Ammon's horn (tissue), 1 donor: ENCODE data around the gene TOM1L1.
A peak's percentile ranks its signal among the peaks of the same experiment; 100 is the strongest.

Source experiments
- DNase-seq: peaks from one replicate; pipeline ENCODE4 v3.0.0-alpha.2; 2016; ENCODE audit warnings: low spot score

TOM1L1 gene

DNA sequence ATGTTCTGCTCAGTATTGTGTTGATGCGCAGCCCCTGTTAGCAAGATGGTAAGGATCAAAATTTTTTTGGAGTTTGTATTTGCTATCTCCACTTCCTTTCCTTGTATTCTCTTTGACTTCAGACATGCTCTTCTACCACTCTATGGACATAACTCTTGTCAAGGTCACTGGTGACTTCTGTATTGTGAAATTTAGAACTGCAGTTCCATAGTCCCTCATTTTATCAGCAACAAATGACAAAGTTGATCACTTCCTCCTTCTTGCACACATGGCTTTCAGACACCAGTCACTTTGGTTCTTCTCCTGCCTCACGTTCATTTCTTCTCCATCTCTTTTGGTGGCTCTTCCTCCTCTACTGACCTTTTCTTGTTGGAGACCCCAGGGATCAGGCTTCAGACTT is 46.7 kb downstream of the TOM1L1 start:
- DNase-seq: no peak

DNA sequence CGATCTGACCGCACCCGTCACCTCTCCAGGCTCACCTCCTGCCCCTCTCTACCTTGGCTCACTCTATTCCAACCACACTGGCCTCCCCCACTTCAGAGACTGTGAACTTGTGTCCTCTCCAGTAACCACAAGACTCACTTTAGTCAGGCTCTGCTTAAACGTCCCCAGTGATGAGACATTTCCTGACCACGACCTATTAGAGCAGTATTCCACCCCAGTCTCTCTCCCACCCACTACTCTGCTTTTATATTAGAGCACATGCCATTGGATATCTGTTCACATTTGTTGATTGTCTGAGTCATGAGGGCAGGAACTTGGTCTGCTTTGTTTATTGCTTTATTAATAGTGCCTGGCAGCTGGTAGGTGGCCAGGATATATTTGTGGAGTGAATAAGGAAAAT is 47.7 kb downstream of the TOM1L1 start:
- DNase-seq: no peak

GRCh38 chr17:54950116-54950515 is 49.5 kb downstream of the TOM1L1 start:
- DNase-seq: no peak

- no peak for DNase-seq
These were observed 50.6 kb downstream of the TOM1L1 start for GRCh38 chr17:54951286-54951685.

- no peak for DNase-seq
These were observed 56.1 kb downstream of the TOM1L1 start for GRCh38 chr17:54956791-54957190.

DNA sequence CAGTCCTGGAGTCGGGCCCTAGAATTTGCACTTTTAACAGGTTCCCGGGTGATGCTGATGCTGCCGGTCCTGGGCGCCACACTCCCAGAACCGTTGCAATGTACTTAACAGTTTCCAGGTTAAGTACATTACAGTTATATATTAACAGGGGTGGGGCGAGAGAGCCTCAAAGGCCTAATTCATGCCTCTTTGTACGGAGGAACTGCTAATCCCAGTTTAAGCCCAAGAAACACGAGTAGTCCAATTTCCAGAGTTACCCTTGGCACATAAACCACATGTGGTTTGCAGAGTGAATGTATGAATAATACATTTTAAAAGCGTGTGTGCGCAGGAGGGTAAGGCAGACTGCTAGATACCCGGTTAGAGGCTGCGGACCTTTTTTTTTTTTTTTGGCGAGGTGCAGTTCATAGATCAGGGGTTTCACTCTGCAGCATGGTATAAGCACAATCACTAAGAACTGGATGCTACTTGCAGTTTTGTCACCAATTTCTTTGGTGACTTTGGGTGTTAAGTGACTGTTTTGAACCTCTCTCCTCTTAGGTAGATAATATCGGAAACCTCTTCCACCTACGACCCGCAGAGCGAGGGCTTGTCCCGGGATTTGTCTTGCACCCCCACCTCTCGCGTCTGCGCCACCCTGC is 67.1 kb downstream of the TOM1L1 start:
- DNase-seq: no peak

DNA sequence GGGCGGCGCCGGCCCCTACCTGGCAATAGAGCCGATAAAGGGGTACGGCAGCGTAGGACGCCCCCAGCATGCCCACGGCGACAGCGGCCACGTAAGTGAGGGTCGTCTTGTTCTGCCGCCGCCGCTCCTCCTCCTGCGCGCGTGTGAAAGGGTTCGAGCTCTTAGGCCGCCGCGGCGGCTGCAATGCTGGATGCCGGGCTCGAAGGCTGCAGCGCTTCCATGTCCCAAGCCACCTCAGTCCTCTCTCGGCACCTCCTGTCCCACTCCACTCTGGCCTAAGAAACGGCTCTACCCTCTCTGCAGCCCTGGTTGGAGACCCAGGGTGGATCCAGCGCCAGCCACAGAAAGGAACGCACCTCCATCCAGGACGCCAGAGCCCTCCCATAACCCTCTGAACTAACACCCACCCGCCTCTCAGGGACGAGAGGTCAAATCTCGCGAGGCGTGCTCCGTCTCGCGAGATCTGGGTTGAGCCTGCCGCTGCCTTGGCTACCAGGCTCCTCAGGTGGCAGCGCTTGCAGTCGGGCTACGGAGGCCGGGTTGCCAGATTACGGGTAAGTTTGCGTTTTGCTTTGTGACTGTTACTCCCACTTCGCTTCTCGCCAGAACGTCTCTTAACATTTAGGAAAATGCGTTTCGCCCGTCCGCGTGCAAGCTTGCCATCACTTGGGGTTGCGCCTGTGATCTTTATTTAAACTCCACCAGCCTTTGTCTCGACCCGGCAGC is 67.8 kb downstream of the TOM1L1 start, which contains the start of the genes COX11 and STXBP4:
TSS of gene COX11 (minus strand) at position 393 of the 726 bp plus-strand sequence. CDS start at position 385, 8 bp downstream.
TSS of gene STXBP4 (plus strand) at position 504 of the 726 bp plus-strand sequence. CDS start 17,455 bp downstream, outside the sequence.
- DNase-seq: peak; percentile 98

DNA sequence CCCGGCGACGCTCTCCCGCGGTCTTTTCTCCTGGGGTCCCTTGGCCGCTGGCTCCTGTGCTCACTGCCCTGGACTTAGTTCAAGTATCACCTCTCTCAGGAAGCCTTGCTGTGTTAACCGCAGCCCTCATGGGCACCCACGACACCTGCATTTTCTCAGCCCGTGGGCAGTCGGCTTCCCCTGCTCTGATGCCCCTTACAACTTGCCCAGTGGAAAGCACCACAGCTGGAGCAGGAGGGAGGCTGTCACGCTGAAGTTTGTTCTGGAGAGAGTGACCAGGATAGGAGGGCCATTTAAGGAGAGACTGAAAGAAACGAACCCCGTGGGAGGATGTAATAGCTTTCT is 68.3 kb downstream of the TOM1L1 start:
- peak; percentile 43 for DNase-seq

- no peak for DNase-seq
These were observed 69.3 kb downstream of the TOM1L1 start for GRCh38 chr17:54969658-54970572.

DNA sequence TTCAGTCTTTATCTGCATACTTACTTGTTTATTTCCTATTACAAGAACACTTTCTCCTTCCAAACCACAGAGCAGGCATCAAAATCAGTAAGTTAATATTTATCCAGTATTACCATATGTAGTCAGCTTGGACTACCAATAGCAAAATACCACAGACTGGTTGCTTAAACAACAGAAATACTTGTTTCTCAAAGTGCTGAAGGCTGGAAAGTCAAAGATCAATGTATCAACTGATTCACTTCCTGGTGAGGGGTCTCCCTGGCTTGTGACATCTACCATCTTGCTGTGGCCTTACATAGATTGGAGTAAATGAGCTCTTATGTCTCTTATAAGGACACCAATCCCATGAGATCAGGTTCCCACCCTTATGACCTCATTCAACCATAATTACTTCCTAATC is 70.5 kb downstream of the TOM1L1 start:
- DNase-seq: no peak

DNA sequence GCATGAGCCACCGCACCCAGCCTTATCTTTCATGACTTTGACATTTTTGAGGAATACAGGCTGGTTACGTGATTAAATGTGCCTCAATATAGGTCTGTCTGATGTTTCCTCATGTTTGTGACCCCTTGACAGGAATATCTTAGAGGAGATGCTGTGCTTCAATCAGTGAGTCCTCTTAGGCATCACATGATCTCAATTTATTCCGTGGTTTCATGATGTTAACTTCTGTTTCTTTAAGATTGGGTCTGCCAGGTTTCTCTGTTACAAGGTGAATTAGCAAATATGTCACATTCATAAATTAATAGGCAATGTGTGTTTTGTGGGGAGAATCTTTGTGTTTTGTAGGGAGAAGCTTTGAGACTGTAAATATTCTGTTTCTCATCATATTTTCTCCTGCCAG is 71.2 kb downstream of the TOM1L1 start:
- no peak for DNase-seq

DNA sequence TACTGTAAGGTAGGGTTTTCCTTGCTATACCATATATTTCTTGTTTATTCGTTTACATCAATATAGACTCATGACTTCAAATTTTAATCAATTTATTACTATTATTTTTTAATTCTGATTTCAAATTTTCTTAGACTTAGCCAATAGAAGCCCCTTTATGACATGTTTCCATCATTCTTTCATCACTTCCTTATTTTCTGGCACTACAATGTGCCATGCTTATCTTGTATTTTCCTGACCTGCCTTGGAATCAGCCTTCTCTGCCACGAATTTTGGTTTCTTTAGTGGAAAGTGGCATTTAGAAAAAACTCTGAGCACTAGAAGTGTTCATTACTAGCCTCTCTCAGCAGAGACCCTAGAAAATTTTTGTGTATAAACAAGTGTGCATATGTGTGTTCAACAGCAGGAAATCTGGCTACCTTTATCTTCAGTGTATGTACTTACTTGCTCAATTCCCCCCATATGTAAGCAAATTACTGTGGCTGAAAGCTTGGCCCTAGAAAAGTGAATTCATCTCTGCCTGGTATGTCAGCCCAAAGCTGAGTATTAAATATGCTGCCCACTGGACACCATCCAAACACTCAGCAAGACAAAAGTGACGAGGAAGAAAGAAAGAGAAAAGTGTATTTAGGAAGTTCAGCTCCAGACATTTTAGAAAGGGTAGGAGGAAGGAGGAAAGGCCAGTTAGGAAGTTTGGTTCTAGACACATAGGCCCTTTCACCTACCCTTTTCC is 71.9 kb downstream of the TOM1L1 start:
- DNase-seq: no peak

DNA sequence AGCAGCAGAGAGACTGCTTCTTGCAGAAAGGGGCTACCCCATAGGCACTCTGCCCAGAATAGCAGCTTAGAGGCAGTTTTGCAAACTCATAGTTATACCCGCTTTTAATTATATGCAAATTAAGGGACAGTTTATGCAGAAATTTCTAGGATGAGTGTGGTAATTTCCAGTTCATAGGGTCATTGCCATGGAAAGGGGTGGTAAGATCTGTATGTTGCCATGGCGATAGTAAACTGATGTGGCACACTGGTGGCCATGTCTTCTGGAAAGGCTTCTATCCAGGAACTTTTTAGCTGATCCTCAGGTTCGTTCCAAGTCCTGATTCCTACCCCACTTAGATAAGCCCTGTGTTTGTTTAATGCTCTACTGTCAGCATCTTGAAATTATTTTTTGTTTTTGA is 74.1 kb downstream of the TOM1L1 start:
- DNase-seq: no peak

DNA sequence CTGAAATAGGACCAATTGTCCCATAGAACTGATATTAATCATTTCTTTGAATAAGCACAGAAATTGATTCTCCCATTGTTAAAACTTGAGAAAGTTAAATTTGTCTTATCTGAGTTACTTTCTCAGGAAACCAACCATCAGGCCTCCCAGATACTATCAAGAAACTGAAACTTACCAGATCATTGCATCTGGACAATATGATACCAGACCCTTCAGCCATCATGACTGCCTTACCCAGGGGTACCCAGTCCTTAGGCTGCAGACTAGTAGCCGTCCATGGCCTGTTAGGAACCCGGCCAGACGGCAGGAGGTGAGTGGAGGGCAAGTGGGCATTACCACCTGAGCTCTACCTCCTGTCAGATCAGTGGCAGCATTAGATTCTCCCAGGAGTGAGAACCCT is 75.7 kb downstream of the TOM1L1 start:
- no peak for DNase-seq

GRCh38 chr17:54977744-54978143 is 77.1 kb downstream of the TOM1L1 start:
- no peak for DNase-seq

GRCh38 chr17:54979657-54980056 is 79.0 kb downstream of the TOM1L1 start:
- DNase-seq: no peak

DNA sequence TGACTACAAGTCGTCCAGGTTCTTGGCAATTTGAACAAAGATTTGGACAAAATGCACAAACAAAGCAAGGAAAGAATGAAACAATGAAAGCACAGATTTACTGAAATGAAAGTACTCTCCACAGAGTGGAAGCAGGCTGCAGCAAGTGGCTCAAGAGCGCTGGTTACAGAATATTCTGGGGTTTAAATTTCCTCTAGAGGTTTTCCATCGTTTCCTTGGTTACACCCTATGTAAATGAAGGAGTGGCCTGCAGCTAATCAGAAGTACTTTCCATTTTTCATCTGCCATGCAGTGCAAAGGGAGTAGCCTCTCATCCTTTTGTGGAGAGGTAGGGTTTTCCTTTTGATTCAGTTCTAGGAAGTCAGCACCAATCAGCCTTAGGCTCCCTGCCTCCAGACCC is 79.7 kb downstream of the TOM1L1 start:
- no peak for DNase-seq

- no peak for DNase-seq
These were observed 81.7 kb downstream of the TOM1L1 start for GRCh38 chr17:54982399-54982798.

- no peak for DNase-seq
These were observed 82.6 kb downstream of the TOM1L1 start for GRCh38 chr17:54983260-54983659.

DNA sequence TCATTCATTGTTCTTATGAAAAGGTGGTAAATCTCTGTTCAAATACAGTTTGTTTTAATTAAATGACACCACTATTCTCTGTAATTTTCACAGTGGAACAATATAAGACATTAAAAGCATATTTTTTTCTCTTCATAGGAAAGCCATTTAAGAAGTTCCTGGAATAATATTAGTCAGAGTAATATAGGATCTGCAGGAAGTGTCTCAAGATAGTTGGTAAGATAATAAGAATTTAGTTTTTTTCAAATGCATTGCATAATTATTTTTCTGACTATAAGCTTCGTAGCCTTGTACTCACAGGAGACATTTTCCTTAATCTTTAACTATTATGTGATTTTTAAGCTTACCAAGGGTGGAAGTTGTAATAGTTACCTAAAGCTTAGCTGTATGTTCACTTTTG is 84.8 kb downstream of the TOM1L1 start:
- DNase-seq: no peak

- no peak for DNase-seq
These were observed 89.5 kb downstream of the TOM1L1 start for GRCh38 chr17:54990118-54990517.

DNA sequence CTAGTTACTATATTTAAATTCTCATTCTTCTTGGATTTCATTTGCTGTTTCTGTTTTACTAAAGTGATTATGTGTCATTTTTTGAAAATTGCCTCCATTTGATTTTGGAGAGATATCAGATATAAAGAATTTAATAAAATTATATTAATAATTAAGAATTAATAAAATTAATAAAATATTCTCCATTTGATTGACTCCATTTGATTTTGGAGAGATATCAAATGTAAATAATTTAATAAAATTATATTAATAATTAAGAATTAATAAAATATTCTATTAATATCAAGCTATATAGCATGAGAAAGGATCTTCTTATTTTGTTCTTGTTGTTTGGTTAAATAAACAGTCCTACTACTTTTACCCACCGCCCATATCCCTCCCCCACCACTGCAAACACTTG is 90.9 kb downstream of the TOM1L1 start:
- DNase-seq: no peak
